T-helper 22 cell (primary cell): ENCODE data around the gene CREB5.
"Not testable (repeated sequence)": the region's sequence is repeated elsewhere in the genome, so short reads cannot be mapped to it uniquely, and the experiment has no call there.

Source experiments
- DNase-seq: peaks from one replicate; pipeline ENCODE4 v3.0.0-alpha.2; 2020; ENCODE audit warnings: low read depth

CREB5 gene

GRCh38 chr7:28611399-28611897 is 199.1 kb downstream of the CREB5 start:
- DNase-seq, result not testable (repeated sequence)

GRCh38 chr7:28613262-28613661 is 200.9 kb downstream of the CREB5 start:
- DNase-seq, result no peak

- no peak for DNase-seq
Measured at GRCh38 chr7:28615091-28615490, 202.8 kb downstream of the CREB5 start.

- no peak for DNase-seq
Measured at GRCh38 chr7:28617308-28617880, 205.1 kb downstream of the CREB5 start.

- no peak for DNase-seq
Measured at GRCh38 chr7:28618383-28618782, 206.1 kb downstream of the CREB5 start.

GRCh38 chr7:28619256-28619655 is 206.9 kb downstream of the CREB5 start:
- DNase-seq, result no peak

- DNase-seq, result no peak
Measured at GRCh38 chr7:28621369-28621841, 209.1 kb downstream of the CREB5 start.

GRCh38 chr7:28623105-28623730 is 210.9 kb downstream of the CREB5 start:
- no peak for DNase-seq

GRCh38 chr7:28623863-28624262 is 211.5 kb downstream of the CREB5 start:
- no peak for DNase-seq

GRCh38 chr7:28625432-28625831 is 213.1 kb downstream of the CREB5 start:
- DNase-seq, result no peak

GRCh38 chr7:28626221-28626620 is 213.9 kb downstream of the CREB5 start:
- DNase-seq, result no peak

GRCh38 chr7:28626624-28627262 is 214.4 kb downstream of the CREB5 start:
- no peak for DNase-seq

- DNase-seq, result no peak
Measured at GRCh38 chr7:28627263-28627653, 214.9 kb downstream of the CREB5 start.

- no peak for DNase-seq
Measured at GRCh38 chr7:28627896-28628295, 215.6 kb downstream of the CREB5 start.

- DNase-seq, result no peak
Measured at GRCh38 chr7:28629216-28629842, 217.0 kb downstream of the CREB5 start.

GRCh38 chr7:28630350-28630749 is 218.0 kb downstream of the CREB5 start:
- no peak for DNase-seq

GRCh38 chr7:28631995-28632394 is 219.7 kb downstream of the CREB5 start:
- DNase-seq, result no peak

- DNase-seq, result no peak
Measured at GRCh38 chr7:28638914-28639313, 226.6 kb downstream of the CREB5 start.

GRCh38 chr7:28640001-28640400 is 227.7 kb downstream of the CREB5 start:
- no peak for DNase-seq

- no peak for DNase-seq
Measured at GRCh38 chr7:28641752-28642545, 229.6 kb downstream of the CREB5 start.

GRCh38 chr7:28643188-28643569 is 230.9 kb downstream of the CREB5 start:
- no peak for DNase-seq
